Stomach smooth muscle (tissue), 2 donors: ENCODE data around the gene ATP11A.

Experiments
- H3K27ac ChIP-seq: one replicate; pipeline ENCODE4 v1.7.0; 2013; ENCODE audit warnings: mild to moderate bottlenecking, low read length, inconsistent platforms
- H3K27me3 ChIP-seq, 2 donors: one replicate each; pipeline ENCODE4 v1.7.0; 2013; ENCODE audit warnings: low read length in 2 of 2; ENCODE audit not compliant: insufficient read depth in 2 of 2, control insufficient read depth in 1 of 2
- H3K36me3 ChIP-seq, 2 donors: one replicate each; pipeline ENCODE4 v1.7.0; 2013; ENCODE audit warnings: low read length in 2 of 2; ENCODE audit not compliant: control insufficient read depth in 2 of 2, insufficient read depth in 2 of 2
- H3K4me1 ChIP-seq: one replicate; pipeline ENCODE4 v1.7.0; 2013; ENCODE audit warnings: low read length; ENCODE audit not compliant: control insufficient read depth, insufficient read depth
- H3K4me3 ChIP-seq, 2 donors: one replicate each; pipeline ENCODE4 v1.7.0; 2013; ENCODE audit warnings: low read length in 2 of 2
- H3K9ac ChIP-seq, 2 donors: one replicate each; pipeline ENCODE4 v1.7.0; 2013; ENCODE audit warnings: low read length in 2 of 2, mild to moderate bottlenecking in 1 of 2
- H3K9me3 ChIP-seq, 2 donors: one replicate each; pipeline ENCODE4 v1.7.0; 2013; ENCODE audit warnings: low read length in 2 of 2; ENCODE audit not compliant: control insufficient read depth in 2 of 2
- donor health status: healthy.
- donor health status: Pancreatic carcinoma.

The ATP11A gene

DNA sequence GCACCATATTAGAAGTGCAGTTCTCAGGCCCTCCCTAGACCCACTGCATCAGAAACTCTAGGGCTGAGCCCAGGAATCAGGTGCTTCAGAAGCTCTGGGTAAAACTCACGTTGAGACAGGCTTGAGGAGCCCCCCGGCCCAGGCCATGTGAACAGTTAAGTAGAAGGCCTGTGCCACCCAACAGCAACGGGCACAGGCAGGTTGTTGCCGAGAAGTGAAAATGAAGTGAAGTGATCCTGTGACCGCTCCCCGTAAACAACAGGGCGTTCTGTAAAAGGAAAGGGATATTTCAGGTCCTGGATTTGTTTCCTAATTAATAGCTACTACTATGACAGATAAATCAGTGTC, 128.8 kb downstream of the ATP11A start:
- no peak overlapping the region for H3K4me3 ChIP-seq
- H3K4me1 ChIP-seq, result no peaks in the 10 kb centered on the region
- H3K9ac ChIP-seq, result no peak overlapping the region
- H3K27me3 ChIP-seq, result no peaks in the 10 kb centered on the region
- H3K36me3 ChIP-seq, result peaks cover 17 to 44% of the 10 kb centered on the region in 2 donors
- no peak overlapping the region for H3K27ac ChIP-seq
- no peaks in the 10 kb centered on the region for H3K9me3 ChIP-seq

DNA sequence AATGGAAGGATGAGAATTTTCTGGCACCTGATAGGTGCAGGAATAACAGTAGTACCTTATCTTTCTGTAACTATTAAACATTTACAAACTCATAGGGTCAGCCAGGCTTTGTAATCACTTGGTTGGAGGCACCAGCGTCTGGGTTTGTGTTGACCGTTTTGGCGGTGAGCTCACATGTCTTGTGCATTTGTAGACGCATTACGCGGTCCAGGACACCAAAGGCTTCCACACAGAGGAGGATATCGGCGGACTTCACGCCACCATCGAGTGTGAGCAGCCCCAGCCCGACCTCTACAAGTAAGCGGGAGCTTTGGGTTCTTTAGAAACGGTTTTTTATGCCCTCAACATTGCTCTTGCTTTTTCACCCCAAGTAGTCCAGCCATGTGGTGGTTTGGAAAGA, 129.3 kb downstream of the ATP11A start:
- H3K27ac ChIP-seq, result no peak overlapping the region
- H3K9me3 ChIP-seq, result no peaks in the 10 kb centered on the region
- H3K36me3 ChIP-seq, result peaks cover 17 to 45% of the 10 kb centered on the region in 2 donors
- no peaks in the 10 kb centered on the region for H3K4me1 ChIP-seq
- H3K9ac ChIP-seq, result no peak overlapping the region
- H3K4me3 ChIP-seq, result no peak overlapping the region
- no peaks in the 10 kb centered on the region for H3K27me3 ChIP-seq

DNA sequence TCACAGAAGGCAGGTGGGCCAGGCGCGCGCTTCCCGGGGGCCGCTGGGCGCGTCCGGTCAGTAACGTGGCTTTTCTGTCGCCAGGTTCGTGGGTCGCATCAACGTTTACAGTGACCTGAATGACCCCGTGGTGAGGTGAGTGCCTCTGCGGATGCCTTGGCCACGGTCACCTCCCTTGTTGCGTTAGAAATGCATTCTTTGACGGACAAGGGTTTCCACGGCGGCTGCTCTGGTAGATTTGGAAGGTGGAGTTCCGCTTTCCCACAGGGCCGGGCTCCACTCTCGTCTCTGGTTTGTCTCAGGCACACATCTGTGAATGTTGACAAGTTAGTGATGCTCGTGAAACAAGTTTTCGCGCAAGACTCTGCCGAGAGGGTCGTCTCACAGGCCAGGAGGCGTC, 130.0 kb downstream of the ATP11A start:
- H3K4me1 ChIP-seq, result no peaks in the 10 kb centered on the region
- H3K36me3 ChIP-seq, result peaks cover 20 to 49% of the 10 kb centered on the region in 2 donors

DNA sequence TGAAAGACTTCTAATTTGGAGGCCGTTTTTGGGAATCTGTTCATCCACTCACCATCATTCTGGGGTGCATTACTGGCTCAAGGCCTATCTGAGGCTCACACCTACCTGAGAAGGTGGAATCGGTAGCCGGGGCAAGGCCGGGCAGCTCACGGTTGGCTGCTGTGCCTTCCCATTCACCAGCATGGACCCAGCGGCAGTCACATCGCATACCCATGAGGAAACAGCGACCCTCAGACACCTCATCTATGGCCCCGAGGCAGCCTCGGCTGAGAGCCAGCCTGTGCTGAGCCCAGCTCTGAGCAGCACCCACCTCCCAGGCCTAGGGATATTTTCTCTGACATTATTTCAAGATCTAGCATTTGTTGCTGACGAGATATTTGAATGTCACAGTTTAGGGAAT, 130.5 kb downstream of the ATP11A start:
- Histone ChIP-seq H3K9me3 (no peaks in the 10 kb centered on the region), H3K27ac (no peak overlapping the region), H3K27me3 (no peaks in the 10 kb centered on the region), H3K36me3 (peaks cover 19 to 48% of the 10 kb centered on the region in 2 donors), H3K4me1 (no peaks in the 10 kb centered on the region), H3K4me3 (no peak overlapping the region), H3K9ac (no peak overlapping the region)

More for the DNA sequence above, 130.0 kb downstream of the ATP11A start:
- Histone ChIP-seq H3K4me3 (no peak overlapping the region), H3K9me3 (no peaks in the 10 kb centered on the region), H3K27ac (no peak overlapping the region), H3K27me3 (no peaks in the 10 kb centered on the region), H3K9ac (no peak overlapping the region)

DNA sequence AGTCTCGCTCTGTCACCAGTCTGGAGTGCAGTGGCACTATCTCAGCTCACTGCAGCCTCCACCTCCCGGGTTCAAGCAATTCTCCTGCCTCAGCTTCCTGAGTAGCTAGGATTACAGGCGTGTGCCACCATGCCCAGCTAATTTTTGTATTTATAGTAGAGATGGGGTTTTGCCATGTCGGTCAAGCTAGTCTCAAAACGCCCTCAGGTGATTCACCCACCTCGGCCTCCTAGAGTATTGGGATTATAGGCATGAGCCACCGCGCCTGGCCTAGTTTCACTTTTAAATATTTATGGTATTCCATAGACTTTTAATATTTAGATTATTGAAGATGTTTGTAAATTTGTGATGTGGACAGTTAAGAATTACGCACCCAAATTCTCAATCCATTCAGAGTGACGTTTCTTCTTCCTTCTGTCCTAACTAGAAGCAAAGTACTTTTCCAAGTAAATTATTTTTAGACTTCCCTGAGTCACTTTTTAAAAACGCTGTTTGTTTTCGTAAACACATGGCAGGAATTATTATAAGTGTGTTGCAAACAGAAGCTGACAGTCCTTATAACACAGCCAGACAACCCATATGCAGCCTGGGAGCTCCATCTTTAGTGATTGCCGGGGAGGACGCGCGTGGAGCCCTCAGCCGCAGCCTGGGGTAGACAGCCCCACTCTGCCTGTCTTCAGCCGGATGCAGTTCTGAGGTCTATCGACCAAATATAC, 131.7 kb downstream of the ATP11A start:
- Histone ChIP-seq H3K9me3 (no peaks in the 10 kb centered on the region), H3K27ac (no peak overlapping the region), H3K9ac (no peak overlapping the region), H3K27me3 (no peaks in the 10 kb centered on the region), H3K4me1 (no peaks in the 10 kb centered on the region), H3K4me3 (no peak overlapping the region), H3K36me3 (peaks cover 16 to 51% of the 10 kb centered on the region in 2 donors)

DNA sequence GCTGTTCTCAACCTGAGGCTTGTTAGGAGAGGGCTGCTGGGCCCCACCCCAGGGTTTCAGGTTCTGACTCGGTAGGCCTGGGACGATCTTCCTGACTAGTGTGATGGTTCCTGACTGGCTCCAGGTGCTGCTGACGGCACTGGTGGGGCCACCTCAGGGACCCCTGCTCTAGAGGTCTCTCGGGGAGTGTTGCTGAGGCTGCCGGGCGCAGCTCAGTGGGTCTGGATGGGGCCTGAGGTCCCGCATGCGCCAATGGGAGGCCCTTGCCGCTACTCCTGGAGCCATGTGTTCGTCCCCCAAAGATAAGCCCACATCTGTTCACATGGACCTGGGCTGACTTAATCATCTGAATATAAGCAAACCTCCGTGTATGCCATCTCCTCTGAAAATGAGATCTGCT, 133.0 kb downstream of the ATP11A start:
- Histone ChIP-seq H3K9me3 (no peaks in the 10 kb centered on the region), H3K9ac (no peak overlapping the region), H3K27ac (no peak overlapping the region), H3K4me3 (no peak overlapping the region), H3K27me3 (no peaks in the 10 kb centered on the region), H3K36me3 (peaks cover 18 to 56% of the 10 kb centered on the region in 2 donors), H3K4me1 (no peaks in the 10 kb centered on the region)

DNA sequence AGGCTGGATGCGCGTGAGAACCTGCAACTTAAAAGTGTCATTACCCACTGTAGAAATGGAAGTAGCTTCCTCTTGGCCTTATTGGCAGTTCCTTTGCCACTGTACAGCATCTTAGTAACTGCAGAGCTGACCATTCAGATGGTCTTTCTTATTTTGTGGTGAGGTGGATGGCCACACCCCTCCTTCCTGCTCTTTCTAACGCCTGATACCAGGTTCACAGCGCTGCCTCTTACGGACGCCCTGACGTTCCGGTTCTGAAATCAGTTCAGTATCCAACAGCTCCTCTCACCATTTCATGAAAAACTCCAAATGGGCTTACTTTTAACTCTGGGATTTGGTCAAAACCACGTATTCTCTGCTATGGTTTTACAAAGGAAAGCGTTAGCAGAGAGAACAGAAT, 134.6 kb downstream of the ATP11A start:
- Histone ChIP-seq H3K27me3 (no peaks in the 10 kb centered on the region), H3K27ac (no peak overlapping the region), H3K9me3 (no peaks in the 10 kb centered on the region), H3K4me3 (no peak overlapping the region), H3K4me1 (no peaks in the 10 kb centered on the region), H3K9ac (no peak overlapping the region), H3K36me3 (peaks cover 27 to 57% of the 10 kb centered on the region in 2 donors)

DNA sequence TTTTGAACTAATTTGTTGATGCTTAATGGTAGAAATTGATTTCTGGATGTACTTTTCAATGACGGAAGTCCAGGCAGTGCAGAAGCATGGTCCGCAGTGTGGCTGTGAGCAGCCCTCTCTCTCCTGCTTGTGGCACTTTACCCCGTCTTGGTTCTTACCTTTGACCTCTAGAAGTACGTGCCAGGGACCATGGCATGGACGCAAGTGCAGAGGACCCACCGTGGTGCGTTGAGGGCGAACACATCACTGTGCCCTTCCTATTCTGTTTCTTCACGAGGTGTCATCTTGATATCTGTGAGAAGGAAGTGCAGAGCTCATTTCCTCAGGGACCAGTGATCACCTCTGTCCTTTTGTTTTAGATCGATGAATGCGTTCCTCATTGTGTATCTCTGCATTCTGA, 135.2 kb downstream of the ATP11A start:
- H3K9ac ChIP-seq, result no peak overlapping the region
- no peak overlapping the region for H3K4me3 ChIP-seq
- H3K36me3 ChIP-seq, result peaks cover 27 to 52% of the 10 kb centered on the region in 2 donors
- H3K27me3 ChIP-seq, result no peaks in the 10 kb centered on the region
- no peaks in the 10 kb centered on the region for H3K4me1 ChIP-seq
- H3K9me3 ChIP-seq, result no peaks in the 10 kb centered on the region
- no peak overlapping the region for H3K27ac ChIP-seq

DNA sequence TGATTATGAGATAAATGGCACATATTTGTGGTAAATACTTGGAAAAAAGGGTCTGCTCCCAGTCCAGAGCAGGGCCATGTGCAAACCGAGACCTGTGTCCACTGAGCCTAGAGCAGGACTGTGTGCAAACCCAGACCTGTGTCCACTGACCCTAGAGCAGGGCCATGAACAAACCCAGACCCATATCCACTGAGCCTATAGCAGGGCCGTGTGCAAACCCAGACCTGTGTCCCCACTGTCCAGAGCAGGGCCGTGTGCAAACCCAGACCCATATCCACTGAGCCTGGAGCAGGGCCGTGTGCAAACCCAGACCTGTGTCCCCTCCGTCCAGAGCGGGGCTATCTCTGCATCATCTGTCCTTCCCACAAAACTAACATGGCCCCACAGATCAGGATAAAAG, 136.0 kb downstream of the ATP11A start:
- Histone ChIP-seq H3K36me3 (peaks cover 27 to 45% of the 10 kb centered on the region in 2 donors), H3K27me3 (no peaks in the 10 kb centered on the region), H3K4me3 (no peak overlapping the region), H3K4me1 (no peaks in the 10 kb centered on the region), H3K9ac (no peak overlapping the region), H3K9me3 (no peaks in the 10 kb centered on the region), H3K27ac (no peak overlapping the region)

DNA sequence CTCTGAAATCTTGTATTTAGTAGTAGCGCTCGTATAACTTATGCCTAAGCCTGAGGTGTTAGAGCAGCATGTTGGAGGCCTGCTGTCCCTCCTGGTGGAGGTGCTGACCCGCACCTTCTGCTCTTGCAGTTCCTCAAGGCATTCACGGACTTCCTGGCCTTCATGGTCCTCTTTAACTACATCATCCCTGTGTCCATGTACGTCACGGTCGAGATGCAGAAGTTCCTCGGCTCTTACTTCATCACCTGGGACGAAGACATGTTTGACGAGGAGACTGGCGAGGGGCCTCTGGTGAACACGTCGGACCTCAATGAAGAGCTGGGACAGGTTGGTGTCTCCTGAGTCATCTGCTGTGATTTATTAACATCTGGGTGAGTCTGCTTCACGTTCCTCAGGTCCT, 136.7 kb downstream of the ATP11A start:
- no peaks in the 10 kb centered on the region for H3K27me3 ChIP-seq
- peaks cover 30 to 48% of the 10 kb centered on the region in 2 donors for H3K36me3 ChIP-seq
- H3K27ac ChIP-seq, result no peak overlapping the region
- no peaks in the 10 kb centered on the region for H3K4me1 ChIP-seq
- H3K9me3 ChIP-seq, result no peaks in the 10 kb centered on the region
- H3K4me3 ChIP-seq, result no peak overlapping the region
- H3K9ac ChIP-seq, result no peak overlapping the region

DNA sequence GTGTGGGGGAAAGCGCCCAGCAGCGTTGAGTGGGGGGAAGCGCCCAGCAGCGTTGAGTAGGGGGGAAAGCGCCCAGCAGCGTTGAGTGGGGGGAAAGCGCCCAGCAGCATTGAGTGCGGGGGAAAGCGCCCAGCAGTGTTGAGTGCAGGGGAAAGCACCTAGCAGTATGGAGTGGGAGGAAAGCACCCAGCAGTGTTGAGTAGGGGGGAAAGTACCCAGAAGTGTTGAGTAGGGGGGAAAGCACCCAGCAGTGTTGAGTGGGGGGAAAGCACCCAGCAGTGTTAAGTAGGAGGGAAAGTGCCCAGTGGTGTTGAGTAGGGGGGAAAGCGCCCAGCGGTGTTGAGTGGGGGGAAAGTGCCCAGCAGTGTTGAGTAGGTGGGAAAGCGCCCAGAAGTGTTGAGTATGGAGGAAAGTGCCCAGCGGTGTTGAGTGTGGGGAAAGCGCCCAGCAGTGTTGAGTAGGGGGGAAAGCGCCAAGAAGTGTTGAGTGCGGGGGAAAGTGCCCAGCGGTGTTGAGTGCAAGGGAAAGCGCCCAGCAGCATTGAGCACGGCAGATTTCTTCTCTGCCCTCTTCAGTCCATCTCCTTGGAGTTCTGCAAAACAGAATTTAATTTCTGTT, 138.4 kb downstream of the ATP11A start:
- Histone ChIP-seq H3K36me3 (peaks cover 41 to 57% of the 10 kb centered on the region in 2 donors), H3K27ac (no peak overlapping the region), H3K9ac (no peak overlapping the region), H3K27me3 (no peaks in the 10 kb centered on the region), H3K9me3 (no peaks in the 10 kb centered on the region), H3K4me3 (no peak overlapping the region), H3K4me1 (no peaks in the 10 kb centered on the region)
